Thyroid gland (tissue), 4 donors: ENCODE results near the gene MAML3. TPM values are rescaled to one million over a fixed set of nuclear protein-coding genes. Genes with fewer than 3 reads are reported as not detected.

Source experiments
- DNase-seq, 2 donors: peaks; one replicate each; pipeline ENCODE4 v3.0.0-alpha.2; 2019
- H3K27ac ChIP-seq, 3 donors: fragments of 200-600 bp; sonication (generic); 1 replicate in 2 of 3; 2 replicates in 1 of 3; pipeline ENCODE4 v1.5.1; 2016 to 2019; ENCODE audit warnings: mild to moderate bottlenecking in 1 of 3, moderate library complexity in 1 of 3
- H3K27me3 ChIP-seq: fragments of 200-600 bp; sonication (generic); one replicate; pipeline ENCODE4 v1.5.1; 2019
- H3K36me3 ChIP-seq, 2 donors: fragments of 200-600 bp; sonication (generic); one replicate each; pipeline ENCODE4 v1.5.1; 2016 to 2019
- H3K4me1 ChIP-seq, 2 donors: fragments of 200-600 bp; sonication (generic); one replicate each; pipeline ENCODE4 v1.5.1; 2017 to 2019
- H3K4me3 ChIP-seq, 3 donors: fragments of 200-600 bp; sonication (generic); replicated peaks in 1 of 3; 1 replicate in 2 of 3; 2 replicates in 1 of 3; pipeline ENCODE4 v1.5.1; 2016; ENCODE audit warnings: mild to moderate bottlenecking in 1 of 3
- H3K9me3 ChIP-seq: fragments of 200-600 bp; sonication (generic); one replicate; pipeline ENCODE4 v1.5.1; 2017
- CTCF ChIP-seq, 6 experiments: fragments of 200-600 bp in 3 of 6; fragments of 450-650 bp in 3 of 6; sonication (generic) in 3 of 6; IDR thresholded peaks; one replicate each; pipeline ENCODE4 v1.5.1; 2016 to 2019; ENCODE audit warnings: antibody characterized with exemption in 6 of 6, mild to moderate bottlenecking in 2 of 6, inconsistent platforms in 1 of 6, moderate library complexity in 1 of 6
- POLR2A ChIP-seq, 2 donors: fragments of 450-650 bp; IDR thresholded peaks; one replicate each; pipeline ENCODE4 v1.6.1; 2017; ENCODE audit warnings: antibody characterized with exemption in 2 of 2, mild to moderate bottlenecking in 2 of 2, moderate library complexity in 1 of 2
- WGBS, 2 donors: methylation state at CpG; one replicate each; pipeline ENCODE4 v1.1.5; 2017; 5-methylcytosine and 5-hydroxymethylcytosine counted together
- intact Hi-C: fragments of 100-400 bp; cut with DNase I; formaldehyde crosslinking; loops from one replicate; pipeline ENCODE4 v1.15.1; 2023
- total RNA-seq, 4 donors: library from RNA; depleted of rRNA; stranded (reverse); fragments of >200 nt; gene quantifications; one replicate each; pipeline ENCODE4 v1.2.3, GENCODE V29; 2016

MAML3 gene
- total RNA-seq, 4 donors from 2014 or later, result 5.7 to 14.1 (median 11.4) TPM

GRCh38 chr4:139767585-139767984 lies 386.4 kb downstream of the MAML3 start:
- H3K4me3 ChIP-seq, result no peak overlapping the region
- intact Hi-C loops, result no loop called here
- no peaks in the 10 kb centered on the region for H3K36me3 ChIP-seq
- no peak overlapping the region for H3K27ac ChIP-seq
- DNase-seq, result no peak
- H3K9me3 ChIP-seq, result no peaks in the 10 kb centered on the region
- peaks cover 30 to 37% of the 10 kb centered on the region in 2 donors for H3K4me1 ChIP-seq
- TF ChIP-seq POLR2A (IDR thresholded peaks at IDR 0.05), result no peak
- no peak for TF ChIP-seq CTCF (IDR thresholded peaks at IDR 0.05)
- no peaks in the 10 kb centered on the region for H3K27me3 ChIP-seq

GRCh38 chr4:139767168-139767567 lies 386.8 kb downstream of the MAML3 start:
- intact Hi-C loops, result no loop called here
- Histone ChIP-seq H3K9me3 (no peaks in the 10 kb centered on the region), H3K36me3 (no peaks in the 10 kb centered on the region), H3K27ac (no peak overlapping the region), H3K4me3 (no peak overlapping the region), H3K27me3 (no peaks in the 10 kb centered on the region), H3K4me1 (peaks cover 35 to 41% of the 10 kb centered on the region in 2 donors)
- TF ChIP-seq CTCF (IDR thresholded peaks at IDR 0.05) (no peak), POLR2A (IDR thresholded peaks at IDR 0.05) (no peak)
- WGBS, 2 donors, result 88 to 93% methylated on average over 6 of the region's 6 CpGs
- DNase-seq, result no peak

GRCh38 chr4:139764686-139765310 lies 389.2 kb downstream of the MAML3 start:
- no peaks in the 10 kb centered on the region for H3K36me3 ChIP-seq
- no peaks in the 10 kb centered on the region for H3K9me3 ChIP-seq
- TF ChIP-seq POLR2A (IDR thresholded peaks at IDR 0.05) (no peak), CTCF (IDR thresholded peaks at IDR 0.05) (no peak)
- H3K4me3 ChIP-seq, result no peak overlapping the region
- no peaks in the 10 kb centered on the region for H3K27me3 ChIP-seq
- intact Hi-C loops, result no loop called here
- 71 to 83% methylated on average over 5 to 8 of the region's 9 CpGs for WGBS, 2 donors
- peak overlapping the region; percentile 74 to 92 (median 87) for H3K27ac ChIP-seq
- peak; percentile 35 to 68 for DNase-seq
- peaks cover 37 to 39% of the 10 kb centered on the region in 2 donors for H3K4me1 ChIP-seq

- 43 to 63% methylated on average over 8 of the region's 8 CpGs for WGBS, 2 donors
- Histone ChIP-seq H3K9me3 (no peaks in the 10 kb centered on the region), H3K27me3 (no peaks in the 10 kb centered on the region), H3K27ac (peak overlapping the region; percentile 74 to 92 (median 87)), H3K36me3 (no peaks in the 10 kb centered on the region), H3K4me3 (no peak overlapping the region), H3K4me1 (peaks cover 37 to 39% of the 10 kb centered on the region in 2 donors)
- TF ChIP-seq POLR2A (IDR thresholded peaks at IDR 0.05) (no peak), CTCF (IDR thresholded peaks at IDR 0.05) (no peak)
- DNase-seq, result peak; percentile 41 to 49
- intact Hi-C loops, result no loop called here
Observed at GRCh38 chr4:139764182-139764581, 389.8 kb downstream of the MAML3 start.

- H3K27ac ChIP-seq, result peak overlapping the region; percentile 74 to 92 (median 87)
- no peaks in the 10 kb centered on the region for H3K36me3 ChIP-seq
- H3K27me3 ChIP-seq, result no peaks in the 10 kb centered on the region
- intact Hi-C loops, result no loop called here
- H3K9me3 ChIP-seq, result no peaks in the 10 kb centered on the region
- DNase-seq, result peak; percentile 70 to 73
- TF ChIP-seq CTCF (IDR thresholded peaks at IDR 0.05) (no peak), POLR2A (IDR thresholded peaks at IDR 0.05) (peak in 1 of 2 donors; percentile 37)
- peaks cover 37 to 39% of the 10 kb centered on the region in 2 donors for H3K4me1 ChIP-seq
- H3K4me3 ChIP-seq, result no peak overlapping the region
- WGBS, 2 donors, result 7 to 9% methylated on average over 2 of the region's 2 CpGs
Observed at GRCh38 chr4:139763672-139764071, 390.3 kb downstream of the MAML3 start.
